CD4-positive, alpha-beta T cell (primary cell): ENCODE measurements around the gene KRT14. TPM values are rescaled to one million over a fixed set of nuclear protein-coding genes. Genes with fewer than 3 reads are reported as not detected.

Source experiments
- ATAC-seq: fragments of 200-7000 bp; cut with Tn5 transposase; one replicate; pipeline ENCODE4 v1.10.0; 2022; ENCODE audit warnings: mild to moderate bottlenecking; ENCODE audit not compliant: poor library complexity
- CTCF ChIA-PET: fragments of 350-600 bp; sonication (Branson Sonifier 250); formaldehyde crosslinking; loops from one replicate; lab custom pipeline; 2021; ENCODE audit warnings: antibody characterized with exemption, inconsistent platforms; lab: Charles Lee
- POLR2A ChIA-PET: fragments of 350-600 bp; sonication (Branson Sonifier 250); formaldehyde crosslinking; loops from one replicate; lab custom pipeline; 2021; ENCODE audit warnings: antibody characterized with exemption, inconsistent platforms; lab: Charles Lee
- DNase-seq, 14 experiments: peaks; one replicate each; pipeline ENCODE4 v3.0.0-alpha.2; 2013 to 2020; ENCODE audit warnings: mixed read lengths in 2 of 14
- H3K27ac ChIP-seq, 2 donors: one replicate each; pipeline versions ENCODE4 v1.5.1 to v1.7.0; 2013; ENCODE audit warnings: low read length in 2 of 2, low read depth in 1 of 2, mild to moderate bottlenecking in 1 of 2
- H3K27me3 ChIP-seq, 2 experiments: 1 replicate in 1 of 2; 2 replicates in 1 of 2; pipeline versions ENCODE4 v1.6.1 to v1.7.0; 2013; ENCODE audit warnings: low read length in 2 of 2, control low read depth in 1 of 2, mild to moderate bottlenecking in 1 of 2, moderate library complexity in 1 of 2; ENCODE audit not compliant: insufficient read depth in 2 of 2, control insufficient read depth in 1 of 2
- H3K36me3 ChIP-seq: one replicate; pipeline ENCODE4 v1.6.1; 2013; ENCODE audit warnings: low read length, control low read depth; ENCODE audit not compliant: insufficient read depth
- H3K4me1 ChIP-seq: one replicate; pipeline ENCODE4 v1.6.1; 2013; ENCODE audit warnings: low read length, control low read depth; ENCODE audit not compliant: insufficient read depth
- H3K4me3 ChIP-seq: one replicate; pipeline ENCODE4 v1.5.1; 2013; ENCODE audit warnings: mild to moderate bottlenecking, low read length, moderate library complexity
- H3K9me3 ChIP-seq, 2 experiments: 1 replicate in 1 of 2; 2 replicates in 1 of 2; pipeline versions ENCODE4 v1.6.1 to v1.7.0; 2013; ENCODE audit warnings: low read length in 2 of 2, mild to moderate bottlenecking in 2 of 2, control low read depth in 1 of 2, moderate library complexity in 1 of 2; ENCODE audit not compliant: control insufficient read depth in 1 of 2, insufficient read depth in 1 of 2
- H3K27ac Mint-ChIP-seq: one replicate; pipeline ENCODE4 v1.8.0; 2020; ENCODE audit warnings: mixed read lengths
- H3K27me3 Mint-ChIP-seq: one replicate; pipeline ENCODE4 v1.8.0; 2021; ENCODE audit warnings: mixed read lengths
- H3K36me3 Mint-ChIP-seq: one replicate; pipeline ENCODE4 v1.8.0; 2021; ENCODE audit warnings: low read depth, mixed read lengths
- H3K4me1 Mint-ChIP-seq: one replicate; pipeline ENCODE4 v1.8.0; 2021; ENCODE audit warnings: low read depth, mixed read lengths
- H3K4me3 Mint-ChIP-seq: one replicate; pipeline ENCODE4 v1.8.0; 2020; ENCODE audit warnings: mild to moderate bottlenecking, mixed read lengths
- H3K9me3 Mint-ChIP-seq: one replicate; pipeline ENCODE4 v1.8.0; 2020; ENCODE audit warnings: mixed read lengths
- CTCF ChIP-seq: fragments of 200-600 bp; IDR thresholded peaks from one replicate; pipeline ENCODE4 v1.8.0; 2022; ENCODE audit warnings: antibody characterized with exemption, mild to moderate bottlenecking
- intact Hi-C, 2 experiments: fragments of 100-400 bp; cut with DNase I in 1 of 2; cut with micrococcal nuclease in 1 of 2; formaldehyde crosslinking; loops; one replicate each; pipeline versions ENCODE4 v1.15.1 to v1.9.0; 2023 to 2025; cut with DNase I, micrococcal nuclease
- total RNA-seq, 174 experiments: library from RNA in 2 of 174; stranded (reverse) in 2 of 174; gene quantifications; one replicate each; pipeline ENCODE4 v1.2.3 and lab custom pipeline; 2021 to 2026

Gene KRT14
- total RNA-seq, 2 experiments from 2014 or later: not detected

GRCh38 chr17:41556931-41557330 is 29.8 kb downstream of the KRT14 start:
- Histone ChIP-seq H3K36me3 (no peaks in the 10 kb centered on the region), H3K27ac (no peak overlapping the region), H3K9me3 (no peaks in the 10 kb centered on the region), H3K4me3 (no peak overlapping the region), H3K27me3 (peaks cover 26 to 34% of the 10 kb centered on the region in 2 experiments), H3K4me1 (no peaks in the 10 kb centered on the region)
- POLR2A ChIA-PET: no interaction called here
- DNase-seq: no peak
- Mint-ChIP-seq H3K36me3 (no peaks in the 10 kb centered on the region), H3K9me3 (no peaks in the 10 kb centered on the region), H3K27me3 (peaks cover 55% of the 10 kb centered on the region), H3K4me1 (no peaks in the 10 kb centered on the region), H3K4me3 (no peak overlapping the region), H3K27ac (no peak overlapping the region)
- no peak for ATAC-seq
- TF ChIP-seq CTCF: no peak
- CTCF ChIA-PET: interaction anchor here (2.1 kb wide), 1 partner anchor 8 kb away, joined by 12 read pairs; no protein-coding TSS in a partner anchor
- intact Hi-C loops: no loop called here

- ATAC-seq: no peak
- POLR2A ChIA-PET: no interaction called here
- H3K27me3 Mint-ChIP-seq: peaks cover 52% of the 10 kb centered on the region
Observed at GRCh38 chr17:41556306-41556705, 30.4 kb downstream of the KRT14 start.

GRCh38 chr17:41555105-41555887 is 31.4 kb downstream of the KRT14 start:
- ChIA-PET CTCF (interaction anchor here (1.9 kb wide), 1 partner anchor 93 kb away, joined by 8 read pairs; no protein-coding TSS in a partner anchor), POLR2A (no interaction called here)
- peaks cover 46% of the 10 kb centered on the region for H3K27me3 Mint-ChIP-seq
- TF ChIP-seq CTCF: no peak
- no peaks in the 10 kb centered on the region for H3K36me3 Mint-ChIP-seq
- peaks cover 19 to 23% of the 10 kb centered on the region in 2 experiments for H3K27me3 ChIP-seq
- no peak for DNase-seq
- no peaks in the 10 kb centered on the region for H3K36me3 ChIP-seq
- H3K4me1 ChIP-seq: no peaks in the 10 kb centered on the region
- intact Hi-C loops: no loop called here
- H3K27ac ChIP-seq: no peak overlapping the region
- H3K9me3 ChIP-seq: no peaks in the 10 kb centered on the region
- no peak for ATAC-seq
- no peaks in the 10 kb centered on the region for H3K9me3 Mint-ChIP-seq
- no peak overlapping the region for H3K4me3 Mint-ChIP-seq
- H3K4me3 ChIP-seq: no peak overlapping the region
- H3K27ac Mint-ChIP-seq: no peak overlapping the region
- H3K4me1 Mint-ChIP-seq: no peaks in the 10 kb centered on the region

More at GRCh38 chr17:41556306-41556705, 30.4 kb downstream of the KRT14 start:
- H3K9me3 Mint-ChIP-seq: no peaks in the 10 kb centered on the region
- Histone ChIP-seq H3K4me1 (no peaks in the 10 kb centered on the region), H3K36me3 (no peaks in the 10 kb centered on the region), H3K27me3 (peaks cover 20 to 29% of the 10 kb centered on the region in 2 experiments), H3K9me3 (no peaks in the 10 kb centered on the region), H3K4me3 (no peak overlapping the region), H3K27ac (no peak overlapping the region)
- no peaks in the 10 kb centered on the region for H3K4me1 Mint-ChIP-seq
- no peak overlapping the region for H3K4me3 Mint-ChIP-seq
- no peak for DNase-seq
- TF ChIP-seq CTCF: no peak
- CTCF ChIA-PET: no interaction called here
- intact Hi-C loops: no loop called here
- H3K27ac Mint-ChIP-seq: no peak overlapping the region
- H3K36me3 Mint-ChIP-seq: no peaks in the 10 kb centered on the region
